NAMALWA (cell line): ENCODE measurements around the gene CD300LD.
"Not testable (repeated sequence)": the region's sequence is repeated elsewhere in the genome, so short reads cannot be mapped to it uniquely, and the experiment has no call there.

Source experiments
- DNase-seq: peaks from one replicate; pipeline ENCODE4 v3.0.0-alpha.2; 2015; ENCODE audit warnings: low spot score

The CD300LD gene

GRCh38 chr17:74592087-74592990 lies at the start of gene CD300LD:
CD300LD (minus strand) TSS chr17:74592283; CDS start chr17:74592202, 81 bp downstream.
- no peak for DNase-seq

GRCh38 chr17:74641224-74641957 lies 49.3 kb upstream of the CD300LD start:
- DNase-seq, result no peak

GRCh38 chr17:74639704-74640151 lies 47.6 kb upstream of the CD300LD start:
- DNase-seq, result peak; percentile 34

- DNase-seq, result no peak
Measured at GRCh38 chr17:74637926-74638325, 45.8 kb upstream of the CD300LD start.

GRCh38 chr17:74637265-74637664 lies 45.2 kb upstream of the CD300LD start:
- no peak for DNase-seq

- DNase-seq, result not testable (repeated sequence)
Measured at GRCh38 chr17:74636541-74637085, 44.5 kb upstream of the CD300LD start.

GRCh38 chr17:74635418-74635817 lies 43.3 kb upstream of the CD300LD start:
- no peak for DNase-seq

GRCh38 chr17:74633326-74633725 lies 41.2 kb upstream of the CD300LD start:
- DNase-seq, result no peak

- DNase-seq, result no peak
Measured at GRCh38 chr17:74632617-74633016, 40.5 kb upstream of the CD300LD start.

- peak; percentile 40 for DNase-seq
Measured at GRCh38 chr17:74631468-74632450, 39.7 kb upstream of the CD300LD start.

- not testable (repeated sequence) for DNase-seq
Measured at GRCh38 chr17:74630251-74630650, 38.2 kb upstream of the CD300LD start.

GRCh38 chr17:74625661-74626060 lies 33.6 kb upstream of the CD300LD start:
- no peak for DNase-seq

GRCh38 chr17:74624131-74624530 lies 32.0 kb upstream of the CD300LD start:
- DNase-seq, result no peak

GRCh38 chr17:74623693-74624093 lies 31.6 kb upstream of the CD300LD start, which contains the start of gene CD300E:
CD300E (minus strand) TSS chr17:74623738; CDS start chr17:74623621, 117 bp downstream.
- DNase-seq, result no peak

- no peak for DNase-seq
Measured at GRCh38 chr17:74619077-74619673, 27.1 kb upstream of the CD300LD start.

GRCh38 chr17:74618451-74618850 lies 26.4 kb upstream of the CD300LD start:
- no peak for DNase-seq

GRCh38 chr17:74616696-74617095 lies 24.6 kb upstream of the CD300LD start:
- no peak for DNase-seq

- no peak for DNase-seq
Measured at GRCh38 chr17:74612046-74612445, 20.0 kb upstream of the CD300LD start.

GRCh38 chr17:74610108-74610507 lies 18.0 kb upstream of the CD300LD start:
- DNase-seq, result no peak

- no peak for DNase-seq
Measured at GRCh38 chr17:74608511-74608910, 16.4 kb upstream of the CD300LD start.

- DNase-seq, result no peak
Measured at GRCh38 chr17:74607221-74607620, 15.1 kb upstream of the CD300LD start.
